Epithelial cell of esophagus (primary cell): ENCODE results near the gene SLC47A1.
"Not testable (repeated sequence)": the region's sequence is repeated elsewhere in the genome, so short reads cannot be mapped to it uniquely, and the experiment has no call there.

ENCODE experiments used
- DNase-seq: peaks from one replicate; pipeline ENCODE4 v3.0.0; 2010; ENCODE audit warnings: low read depth
- H3K4me3 ChIP-seq: 2 replicates; pipeline ENCODE4 v1.5.1; 2011; ENCODE audit warnings: mild to moderate bottlenecking, low read length, control low read depth
- CTCF ChIP-seq: IDR thresholded peaks from 2 replicates; pipeline ENCODE4 v1.5.1; 2011; ENCODE audit warnings: low read depth, mild to moderate bottlenecking, low read length, control low read depth, inconsistent platforms; ENCODE audit not compliant: insufficient read depth; ENCODE audit errors: missing control alignments

The SLC47A1 gene

DNA sequence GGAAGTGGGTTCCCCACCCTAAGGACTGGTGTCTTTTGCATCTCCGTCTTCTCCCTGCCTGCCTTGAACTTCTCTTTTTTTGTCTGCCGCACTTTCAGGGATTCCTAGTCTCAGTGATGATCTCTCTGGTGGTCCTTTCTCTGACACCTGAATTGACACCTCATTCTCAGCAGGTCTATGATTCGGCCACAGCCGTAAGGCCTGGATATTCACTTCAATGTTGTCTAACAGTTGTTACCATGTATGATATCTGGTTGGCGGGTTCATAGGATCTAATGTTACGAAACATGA is 25.1 kb upstream of the SLC47A1 start:
- no peak for TF ChIP-seq CTCF
- H3K4me3 ChIP-seq, result peak overlapping the region; percentile 73
- no peak for DNase-seq

DNA sequence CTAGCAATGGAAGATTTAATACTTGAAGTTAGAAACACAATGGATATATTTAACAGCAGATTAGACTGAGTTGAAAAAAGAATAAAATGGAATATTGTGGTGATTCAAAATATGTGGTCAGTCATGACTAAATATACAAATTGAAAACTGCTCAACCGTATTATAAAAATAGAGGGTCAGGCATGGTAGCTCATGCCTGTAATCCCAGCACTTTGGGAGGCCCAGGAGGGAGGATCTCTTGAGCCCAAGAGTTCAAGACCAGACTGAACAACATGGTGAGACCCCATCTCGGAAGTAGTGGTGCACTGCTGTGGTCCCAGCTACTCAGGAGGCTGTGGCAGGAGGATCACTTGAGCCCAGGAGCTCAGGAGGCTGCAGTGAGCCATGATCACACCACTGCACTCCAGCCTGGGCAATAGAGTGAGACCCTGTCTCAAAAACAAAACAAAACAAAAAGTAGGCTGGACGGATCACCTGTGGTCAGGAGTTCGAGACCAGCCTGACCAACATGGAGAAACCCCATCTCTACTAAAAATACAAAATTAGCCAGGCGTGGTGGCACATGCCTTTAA is 24.3 kb upstream of the SLC47A1 start:
- DNase-seq, H3K4me3 ChIP-seq: not testable (repeated sequence)

DNA sequence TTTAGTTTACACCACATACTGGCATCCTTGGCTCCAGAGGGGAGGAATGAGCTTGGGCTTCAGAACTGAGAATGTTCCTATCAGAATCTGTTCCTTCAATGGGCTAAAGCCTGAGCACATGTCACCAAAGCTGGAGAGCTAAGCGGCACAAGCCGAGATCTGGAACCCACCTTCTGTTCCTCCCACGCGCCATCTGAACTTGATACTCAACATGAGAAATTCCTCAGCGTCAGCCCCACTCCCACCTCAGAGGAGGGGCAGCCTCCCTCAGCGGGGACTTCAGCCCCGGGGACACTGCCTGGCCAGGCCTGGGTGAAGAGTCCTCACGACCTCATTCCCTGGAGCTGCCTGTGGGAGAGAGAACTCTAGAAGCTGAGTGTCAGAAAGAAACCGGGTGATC is 22.8 kb upstream of the SLC47A1 start:
- no peak for TF ChIP-seq CTCF
- H3K4me3 ChIP-seq, result no peak overlapping the region

DNA sequence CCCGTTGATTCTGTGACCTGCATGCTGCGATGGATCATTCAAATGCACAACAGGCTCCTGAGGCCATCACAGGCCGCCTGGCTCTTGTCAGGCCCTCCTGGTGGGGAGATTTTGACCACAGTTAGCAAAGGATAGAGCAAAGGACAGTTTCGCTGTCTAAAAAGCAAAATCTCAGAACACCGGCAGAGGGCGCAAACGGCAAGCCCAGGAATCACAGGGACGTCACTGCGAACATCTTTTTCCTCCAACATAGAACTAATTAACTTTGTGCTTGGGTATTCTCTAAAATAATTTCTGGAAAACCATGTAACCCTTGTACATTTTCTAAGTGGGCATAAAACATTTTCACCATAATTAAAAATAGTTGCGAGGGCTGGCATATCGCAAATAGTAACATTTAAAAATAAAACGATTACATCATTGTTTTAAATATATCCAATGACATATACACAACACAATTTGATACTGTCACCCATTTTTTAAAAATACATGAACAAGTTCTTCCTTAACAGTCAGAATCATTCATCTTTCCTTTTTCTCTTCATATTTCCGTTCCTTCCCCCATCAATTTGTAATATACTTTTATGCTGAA is 19.7 kb upstream of the SLC47A1 start:
- no peak overlapping the region for H3K4me3 ChIP-seq
- peak; percentile 65 for DNase-seq
- peak; percentile 92 for TF ChIP-seq CTCF

More for the DNA sequence above, 22.8 kb upstream of the SLC47A1 start:
- DNase-seq, result no peak

- no peak for TF ChIP-seq CTCF
- DNase-seq, result no peak
- no peak overlapping the region for H3K4me3 ChIP-seq
Observed at GRCh38 chr17:19517699-19518098, 16.0 kb upstream of the SLC47A1 start.

GRCh38 chr17:19519388-19520291 is 14.0 kb upstream of the SLC47A1 start:
- DNase-seq, H3K4me3 ChIP-seq: not testable (repeated sequence)

DNA sequence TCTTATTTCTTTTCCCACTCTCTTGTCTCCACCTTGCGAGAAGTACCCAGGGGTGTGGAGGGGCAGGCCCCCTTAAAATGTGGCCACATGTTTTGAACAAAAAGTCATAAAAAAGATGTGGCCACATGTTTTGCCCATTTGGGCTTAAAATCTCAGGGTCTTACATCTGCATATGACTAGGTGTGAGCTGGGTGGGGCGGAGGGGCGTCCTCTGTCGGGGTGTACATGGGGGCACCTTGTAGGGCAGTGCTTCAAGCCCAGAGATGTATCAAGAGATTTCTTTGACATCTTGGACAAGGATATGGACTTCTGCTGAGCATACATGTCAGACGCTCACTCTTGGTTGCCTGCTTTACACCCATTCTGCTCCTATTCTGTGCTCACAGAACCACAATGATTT is 13.0 kb upstream of the SLC47A1 start:
- H3K4me3 ChIP-seq, result no peak overlapping the region
- no peak for DNase-seq
- no peak for TF ChIP-seq CTCF

GRCh38 chr17:19523690-19524089 is 10.0 kb upstream of the SLC47A1 start:
- no peak overlapping the region for H3K4me3 ChIP-seq
- no peak for TF ChIP-seq CTCF
- no peak for DNase-seq

DNA sequence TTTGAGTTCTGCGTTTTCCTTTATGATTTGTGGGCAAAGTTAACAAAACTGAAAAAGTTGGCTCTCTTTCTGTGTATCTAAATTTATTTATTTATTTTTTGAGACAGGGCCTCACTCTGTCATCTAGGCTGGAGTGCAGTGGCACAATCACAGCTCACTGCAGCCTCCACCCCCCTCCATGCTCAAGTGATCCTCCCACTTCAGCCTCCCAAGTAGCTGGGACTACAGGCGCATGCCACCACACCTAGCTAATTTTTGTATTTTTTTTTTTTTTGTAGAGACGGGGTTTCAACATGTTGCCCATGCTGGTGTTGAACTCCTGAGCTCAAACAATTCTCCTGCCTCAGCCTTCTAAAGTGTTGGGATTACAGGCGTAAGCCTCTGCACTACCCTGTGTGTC is 6.7 kb upstream of the SLC47A1 start:
- not testable (repeated sequence) for DNase-seq, H3K4me3 ChIP-seq
